ENCODE measurements around the gene DDX27. TPM values are rescaled to one million over a fixed set of nuclear protein-coding genes. Genes with fewer than 3 reads are reported as not detected.

The DDX27 gene
- total and polyA plus RNA-seq, 12 donors, result 11.0 to 26.2 (median 13.2) TPM

- WGBS, 2 donors, result 77 to 78% methylated on average over 10 of the region's 10 CpGs
- ATAC-seq, result peak in 1 of 8 donors; percentile 8
- no peak for DNase-seq
- TF ChIP-seq, protein P1, sequence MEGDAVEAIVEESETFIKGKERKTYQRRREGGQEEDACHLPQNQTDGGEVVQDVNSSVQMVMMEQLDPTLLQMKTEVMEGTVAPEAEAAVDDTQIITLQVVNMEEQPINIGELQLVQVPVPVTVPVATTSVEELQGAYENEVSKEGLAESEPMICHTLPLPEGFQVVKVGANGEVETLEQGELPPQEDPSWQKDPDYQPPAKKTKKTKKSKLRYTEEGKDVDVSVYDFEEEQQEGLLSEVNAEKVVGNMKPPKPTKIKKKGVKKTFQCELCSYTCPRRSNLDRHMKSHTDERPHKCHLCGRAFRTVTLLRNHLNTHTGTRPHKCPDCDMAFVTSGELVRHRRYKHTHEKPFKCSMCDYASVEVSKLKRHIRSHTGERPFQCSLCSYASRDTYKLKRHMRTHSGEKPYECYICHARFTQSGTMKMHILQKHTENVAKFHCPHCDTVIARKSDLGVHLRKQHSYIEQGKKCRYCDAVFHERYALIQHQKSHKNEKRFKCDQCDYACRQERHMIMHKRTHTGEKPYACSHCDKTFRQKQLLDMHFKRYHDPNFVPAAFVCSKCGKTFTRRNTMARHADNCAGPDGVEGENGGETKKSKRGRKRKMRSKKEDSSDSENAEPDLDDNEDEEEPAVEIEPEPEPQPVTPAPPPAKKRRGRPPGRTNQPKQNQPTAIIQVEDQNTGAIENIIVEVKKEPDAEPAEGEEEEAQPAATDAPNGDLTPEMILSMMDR (IDR thresholded peaks at IDR 0.05), result no peak
- no peak overlapping the region for H3K4me3 ChIP-seq
- intact Hi-C loops (cut with DNase I), result loop anchor here in 2 of 10 donors (5.0 kb wide), 1 partner anchor 74 kb away; no protein-coding TSS in a partner anchor
- peaks cover 6 to 100% (median 74%) of the 10 kb centered on the region in 9 donors for H3K36me3 ChIP-seq
- H3K4me1 ChIP-seq, result peaks cover 0 to 39% (median 12%) of the 10 kb centered on the region in 9 donors
- peak overlapping the region in 1 of 10 donors; percentile 53 for H3K27ac ChIP-seq
- H3K9me3 ChIP-seq, result no peaks in the 10 kb centered on the region
- no peaks in the 10 kb centered on the region for H3K27me3 ChIP-seq
Observed at GRCh38 chr20:49248301-49248700, 29.1 kb downstream of the DDX27 start.

GRCh38 chr20:49248879-49249665 is 29.9 kb downstream of the DDX27 start:
- peak in 1 of 8 donors; percentile 32 for ATAC-seq
- TF ChIP-seq, protein P1 (IDR thresholded peaks at IDR 0.05), result no peak
- intact Hi-C loops (cut with DNase I), result loop anchor here in 2 of 10 donors (5.0 kb wide), 1 partner anchor 73 kb away; no protein-coding TSS in a partner anchor
- DNase-seq, result no peak
- Histone ChIP-seq H3K27ac (no peak overlapping the region), H3K4me1 (peaks cover 0 to 39% (median 12%) of the 10 kb centered on the region in 9 donors), H3K27me3 (no peaks in the 10 kb centered on the region), H3K9me3 (no peaks in the 10 kb centered on the region), H3K4me3 (no peak overlapping the region), H3K36me3 (peaks cover 7 to 100% (median 73%) of the 10 kb centered on the region in 9 donors)
- WGBS, 2 donors, result 84% methylated on average over 18 of the region's 18 CpGs

- H3K4me1 ChIP-seq, result peaks cover 0 to 17% (median 8%) of the 10 kb centered on the region in 9 donors
- intact Hi-C loops (cut with DNase I), result no loop called here
- no peaks in the 10 kb centered on the region for H3K9me3 ChIP-seq
- TF ChIP-seq, protein P1 (IDR thresholded peaks at IDR 0.05), result no peak
- no peak for DNase-seq
- peaks cover 12 to 100% (median 88%) of the 10 kb centered on the region in 9 donors for H3K36me3 ChIP-seq
- ATAC-seq, result peak in 1 of 8 donors; percentile 46
- peak overlapping the region in 1 of 10 donors; percentile 8 for H3K27ac ChIP-seq
- no peaks in the 10 kb centered on the region for H3K27me3 ChIP-seq
- WGBS, 2 donors, result 76 to 77% methylated on average over 6 of the region's 6 CpGs
- H3K4me3 ChIP-seq, result no peak overlapping the region
Observed at GRCh38 chr20:49252556-49253350, 33.5 kb downstream of the DDX27 start.

GRCh38 chr20:49256261-49256660 is 37.0 kb downstream of the DDX27 start:
- Histone ChIP-seq H3K36me3 (peaks cover 10 to 100% (median 89%) of the 10 kb centered on the region in 9 donors), H3K27ac (no peak overlapping the region), H3K4me1 (no peaks in the 10 kb centered on the region), H3K9me3 (no peaks in the 10 kb centered on the region), H3K4me3 (no peak overlapping the region), H3K27me3 (no peaks in the 10 kb centered on the region)
- TF ChIP-seq, protein P1 (IDR thresholded peaks at IDR 0.05), result no peak
- ATAC-seq (no peak), DNase-seq (no peak)
- WGBS, 2 donors, result 69 to 74% methylated on average over 6 of the region's 6 CpGs
- intact Hi-C loops (cut with DNase I), result no loop called here
